B cell (primary cell): ENCODE data around the gene ANKRD29. TPM values are rescaled to one million over a fixed set of nuclear protein-coding genes. Genes with fewer than 3 reads are reported as not detected.

Experiments
- ATAC-seq: fragments of 200-7000 bp; cut with Tn5 transposase; one replicate; pipeline ENCODE4 v1.10.0; 2021; ENCODE audit warnings: low read depth, mild to moderate bottlenecking, moderate number of reproducible peaks, moderate library complexity
- CTCF ChIA-PET: fragments of 350-600 bp; sonication (Branson Sonifier 250); formaldehyde crosslinking; loops from one replicate; lab custom pipeline; 2021; ENCODE audit warnings: antibody characterized with exemption, inconsistent platforms; lab: Charles Lee
- POLR2A ChIA-PET: fragments of 350-600 bp; sonication (Branson Sonifier 250); formaldehyde crosslinking; loops from one replicate; lab custom pipeline; 2021; ENCODE audit warnings: antibody characterized with exemption; lab: Charles Lee
- DNase-seq: peaks from one replicate; pipeline ENCODE4 v3.0.0; 2013
- H2AFZ ChIP-seq: 2 replicates; pipeline ENCODE4 v1.6.1; 2012; ENCODE audit warnings: mild to moderate bottlenecking, low read depth, low read length; ENCODE audit not compliant: insufficient read depth, poor library complexity, severe bottlenecking
- H3K27ac ChIP-seq, 2 donors: 1 replicate in 1 of 2; 2 replicates in 1 of 2; pipeline ENCODE4 v1.5.1; 2012 to 2013; ENCODE audit warnings: low read length in 2 of 2, mild to moderate bottlenecking in 2 of 2, moderate library complexity in 1 of 2
- H3K27me3 ChIP-seq, 4 experiments: fragments of 200-600 bp in 1 of 4; sonication (generic) in 1 of 4; replicated peaks in 1 of 4; 1 replicate in 2 of 4; 2 replicates in 2 of 4; pipeline versions ENCODE4 v1.6.1 to v1.7.0; 2013 to 2016; ENCODE audit warnings: low read length in 3 of 4, mild to moderate bottlenecking in 2 of 4, mixed read lengths in 1 of 4, moderate library complexity in 1 of 4; ENCODE audit not compliant: insufficient read depth in 4 of 4, control insufficient read depth in 3 of 4; ENCODE audit errors: control extremely low read depth in 1 of 4
- H3K36me3 ChIP-seq, 2 experiments: replicated peaks in 1 of 2; 1 replicate in 1 of 2; 2 replicates in 1 of 2; pipeline versions ENCODE4 v1.6.1 to v1.7.1; 2013; ENCODE audit warnings: low read length in 1 of 2; ENCODE audit not compliant: insufficient read depth in 2 of 2, control insufficient read depth in 1 of 2; ENCODE audit errors: control extremely low read depth in 1 of 2, extremely low read depth in 1 of 2
- H3K4me1 ChIP-seq, 2 donors: fragments of 200-600 bp in 1 of 2; sonication (generic) in 1 of 2; 1 replicate in 1 of 2; 2 replicates in 1 of 2; pipeline versions ENCODE4 v1.5.1 to v1.6.1; 2013 to 2017; ENCODE audit warnings: low read length in 2 of 2; ENCODE audit not compliant: control insufficient read depth in 2 of 2, insufficient read depth in 2 of 2
- H3K4me2 ChIP-seq: replicated peaks from 2 replicates; pipeline ENCODE3; 2012; ENCODE audit warnings: mild to moderate bottlenecking, low read depth, low read length; ENCODE audit not compliant: poor library complexity, severe bottlenecking
- H3K4me3 ChIP-seq, 5 experiments: fragments of 200-600 bp in 1 of 5; sonication (generic) in 1 of 5; 1 replicate in 3 of 5; 2 replicates in 2 of 5; pipeline versions ENCODE4 v1.5.1 to v1.7.0; 2011 to 2016; ENCODE audit warnings: low read length in 4 of 5, mild to moderate bottlenecking in 4 of 5, low read depth in 2 of 5, control low read depth in 1 of 5, moderate library complexity in 1 of 5; ENCODE audit not compliant: insufficient read depth in 1 of 5; ENCODE audit errors: control extremely low read depth in 1 of 5, extremely low read depth in 1 of 5
- H3K79me2 ChIP-seq: fragments of 200-600 bp; sonication (generic); one replicate; pipeline ENCODE4 v1.6.0; 2016; ENCODE audit warnings: low read length; ENCODE audit not compliant: control insufficient read depth, insufficient read depth
- H3K9ac ChIP-seq: fragments of 200-600 bp; sonication (generic); 2 replicates; pipeline ENCODE4 v1.6.1; 2017; ENCODE audit warnings: mild to moderate bottlenecking, low read length, moderate library complexity
- H3K9me3 ChIP-seq, 3 donors: one replicate each; pipeline versions ENCODE4 v1.6.1 to v1.7.1; 2013; ENCODE audit warnings: low read length in 2 of 3; ENCODE audit not compliant: control insufficient read depth in 2 of 3, insufficient read depth in 1 of 3; ENCODE audit errors: control extremely low read depth in 1 of 3
- H4K20me1 ChIP-seq: 2 replicates; pipeline ENCODE4 v1.6.0; 2012; ENCODE audit warnings: mild to moderate bottlenecking, low read length; ENCODE audit not compliant: insufficient read depth, control insufficient read depth, poor library complexity, severe bottlenecking
- H3K27ac Mint-ChIP-seq: one replicate; pipeline ENCODE4 v1.8.0; 2021; ENCODE audit warnings: mixed read lengths
- H3K27me3 Mint-ChIP-seq: one replicate; pipeline ENCODE4 v1.8.0; 2021; ENCODE audit warnings: mixed read lengths
- H3K4me1 Mint-ChIP-seq: one replicate; pipeline ENCODE4 v1.8.0; 2021; ENCODE audit warnings: mixed read lengths
- H3K4me3 Mint-ChIP-seq: one replicate; pipeline ENCODE4 v1.8.0; 2021; ENCODE audit warnings: mixed read lengths
- H3K9me3 Mint-ChIP-seq: one replicate; pipeline ENCODE4 v1.8.0; 2022; ENCODE audit warnings: mixed read lengths; ENCODE audit not compliant: insufficient read depth
- EZH2 ChIP-seq: IDR thresholded peaks from 2 replicates; pipeline ENCODE4 v1.6.1; 2012; ENCODE audit warnings: borderline replicate concordance, low read depth, mild to moderate bottlenecking, moderate library complexity, low read length; ENCODE audit not compliant: insufficient read depth, poor library complexity, severe bottlenecking
- WGBS: methylation state at CpG from one replicate; pipeline ENCODE4 v1.1.5; 2013; ENCODE audit warnings: missing lambda C conversion rate; ENCODE audit not compliant: insufficient coverage; 5-methylcytosine and 5-hydroxymethylcytosine counted together
- intact Hi-C: fragments of 100-400 bp; cut with micrococcal nuclease; formaldehyde crosslinking; loops from one replicate; pipeline ENCODE4 v1.10.0; 2022
- polyA plus RNA-seq: library from polyadenylated mRNA; depleted of rRNA; stranded (reverse); fragments of >200 nt; gene quantifications from 2 replicates; pipeline ENCODE4 v1.2.3, GENCODE V29; 2012
- total RNA-seq, 2 donors: library from RNA; stranded (reverse); fragments of 120-200 nt in 1 of 2; gene quantifications; 1 replicate in 1 of 2; 2 replicates in 1 of 2; pipeline versions ENCODE4 v1.2.3 to v1.2.4, GENCODE V29; 2013 to 2022
- TF ChIP-seq, protein P1 (sequence below): fragments of 200-600 bp; IDR thresholded peaks from one replicate; pipeline ENCODE4 v1.8.0; 2022; ENCODE audit warnings: antibody characterized with exemption, mild to moderate bottlenecking

Gene ANKRD29
- total and polyA plus RNA-seq, 2 donors (not counting 1 experiment from before 2014, with no cell fraction given): not detected

GRCh38 chr18:23635283-23636070 is 27.2 kb downstream of the ANKRD29 start:
- ChIA-PET POLR2A (no interaction called here), CTCF (no interaction called here)
- H4K20me1 ChIP-seq: no peaks in the 10 kb centered on the region
- no peak overlapping the region for H3K27ac ChIP-seq
- intact Hi-C loops: no loop called here
- no peak for TF ChIP-seq EZH2
- TF ChIP-seq, protein P1, sequence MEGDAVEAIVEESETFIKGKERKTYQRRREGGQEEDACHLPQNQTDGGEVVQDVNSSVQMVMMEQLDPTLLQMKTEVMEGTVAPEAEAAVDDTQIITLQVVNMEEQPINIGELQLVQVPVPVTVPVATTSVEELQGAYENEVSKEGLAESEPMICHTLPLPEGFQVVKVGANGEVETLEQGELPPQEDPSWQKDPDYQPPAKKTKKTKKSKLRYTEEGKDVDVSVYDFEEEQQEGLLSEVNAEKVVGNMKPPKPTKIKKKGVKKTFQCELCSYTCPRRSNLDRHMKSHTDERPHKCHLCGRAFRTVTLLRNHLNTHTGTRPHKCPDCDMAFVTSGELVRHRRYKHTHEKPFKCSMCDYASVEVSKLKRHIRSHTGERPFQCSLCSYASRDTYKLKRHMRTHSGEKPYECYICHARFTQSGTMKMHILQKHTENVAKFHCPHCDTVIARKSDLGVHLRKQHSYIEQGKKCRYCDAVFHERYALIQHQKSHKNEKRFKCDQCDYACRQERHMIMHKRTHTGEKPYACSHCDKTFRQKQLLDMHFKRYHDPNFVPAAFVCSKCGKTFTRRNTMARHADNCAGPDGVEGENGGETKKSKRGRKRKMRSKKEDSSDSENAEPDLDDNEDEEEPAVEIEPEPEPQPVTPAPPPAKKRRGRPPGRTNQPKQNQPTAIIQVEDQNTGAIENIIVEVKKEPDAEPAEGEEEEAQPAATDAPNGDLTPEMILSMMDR: no peak
- DNase-seq (no peak), ATAC-seq (no peak)
- no peak overlapping the region for H3K4me3 Mint-ChIP-seq
- H3K4me3 ChIP-seq: no peak overlapping the region
- H3K4me2 ChIP-seq: no peak overlapping the region
- no peaks in the 10 kb centered on the region for H3K9me3 ChIP-seq
- H3K9ac ChIP-seq: no peak overlapping the region
- no peaks in the 10 kb centered on the region for H3K9me3 Mint-ChIP-seq
- no peaks in the 10 kb centered on the region for H3K36me3 ChIP-seq
- H3K4me1 ChIP-seq: no peaks in the 10 kb centered on the region
- peaks cover 20% of the 10 kb centered on the region for H3K27me3 Mint-ChIP-seq
- 93% methylated on average over 3 of the region's 6 CpGs for WGBS
- H3K79me2 ChIP-seq: no peaks in the 10 kb centered on the region
- H3K4me1 Mint-ChIP-seq: no peaks in the 10 kb centered on the region
- no peak overlapping the region for H3K27ac Mint-ChIP-seq
- H2AFZ ChIP-seq: no peak overlapping the region
- H3K27me3 ChIP-seq: no peaks in the 10 kb centered on the region

DNA sequence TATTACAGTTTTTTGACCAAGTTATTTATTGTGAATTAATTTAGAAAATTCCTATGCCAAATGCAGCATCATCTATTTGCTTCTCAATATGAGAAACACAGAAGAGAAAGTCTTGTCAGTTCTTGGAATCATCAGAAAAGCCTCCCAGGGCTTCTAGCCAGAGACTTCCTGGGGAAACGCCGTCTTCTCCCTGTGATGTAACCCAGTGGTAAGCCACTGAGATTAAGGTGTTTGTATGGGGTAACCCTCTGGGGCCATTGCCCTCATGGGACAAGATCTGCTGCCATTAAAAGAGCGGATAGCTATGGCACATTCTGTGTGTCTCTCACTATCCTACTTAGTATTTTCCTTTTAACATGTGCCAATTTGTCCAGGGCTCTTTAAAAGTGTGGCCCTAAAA is 28.0 kb downstream of the ANKRD29 start:
- H3K4me3 Mint-ChIP-seq: no peak overlapping the region
- ATAC-seq (no peak), DNase-seq (no peak)
- H3K27me3 Mint-ChIP-seq: peaks cover 20% of the 10 kb centered on the region
- TF ChIP-seq, protein P1: no peak
- no peak for TF ChIP-seq EZH2
- intact Hi-C loops: no loop called here
- H3K4me1 Mint-ChIP-seq: no peaks in the 10 kb centered on the region
- WGBS: 47% methylated on average over 3 of the region's 3 CpGs
- Histone ChIP-seq H3K9me3 (no peaks in the 10 kb centered on the region), H4K20me1 (no peaks in the 10 kb centered on the region), H3K9ac (no peak overlapping the region), H3K27ac (no peak overlapping the region), H3K4me3 (no peak overlapping the region), H3K4me1 (no peaks in the 10 kb centered on the region), H3K27me3 (no peaks in the 10 kb centered on the region), H3K79me2 (no peaks in the 10 kb centered on the region), H3K4me2 (no peak overlapping the region), H2AFZ (no peak overlapping the region), H3K36me3 (no peaks in the 10 kb centered on the region)
- CTCF ChIA-PET: no interaction called here
- POLR2A ChIA-PET: no interaction called here
- H3K27ac Mint-ChIP-seq: no peak overlapping the region
- no peaks in the 10 kb centered on the region for H3K9me3 Mint-ChIP-seq
